Measurements from ENCODE around the gene TMEM204.
A peak's percentile ranks its signal among the peaks of the same experiment; 100 is the strongest.

TMEM204 gene

GRCh38 chr16:1551166-1551565 is 17.7 kb downstream of the TMEM204 start:
- Mint-ChIP-seq H3K9me3 (no peaks in the 10 kb centered on the region), H3K36me3 (no peaks in the 10 kb centered on the region), H3K4me1 (peaks cover 57% of the 10 kb centered on the region), H3K4me3 (no peak overlapping the region), H3K27me3 (no peaks in the 10 kb centered on the region), H3K27ac (no peak overlapping the region)

- Mint-ChIP-seq H3K4me1 (peaks cover 48% of the 10 kb centered on the region), H3K36me3 (no peaks in the 10 kb centered on the region), H3K4me3 (no peak overlapping the region), H3K27me3 (no peaks in the 10 kb centered on the region), H3K27ac (peak overlapping the region; percentile 65), H3K9me3 (no peaks in the 10 kb centered on the region)
These were observed 18.7 kb downstream of the TMEM204 start for GRCh38 chr16:1552129-1552528.

DNA sequence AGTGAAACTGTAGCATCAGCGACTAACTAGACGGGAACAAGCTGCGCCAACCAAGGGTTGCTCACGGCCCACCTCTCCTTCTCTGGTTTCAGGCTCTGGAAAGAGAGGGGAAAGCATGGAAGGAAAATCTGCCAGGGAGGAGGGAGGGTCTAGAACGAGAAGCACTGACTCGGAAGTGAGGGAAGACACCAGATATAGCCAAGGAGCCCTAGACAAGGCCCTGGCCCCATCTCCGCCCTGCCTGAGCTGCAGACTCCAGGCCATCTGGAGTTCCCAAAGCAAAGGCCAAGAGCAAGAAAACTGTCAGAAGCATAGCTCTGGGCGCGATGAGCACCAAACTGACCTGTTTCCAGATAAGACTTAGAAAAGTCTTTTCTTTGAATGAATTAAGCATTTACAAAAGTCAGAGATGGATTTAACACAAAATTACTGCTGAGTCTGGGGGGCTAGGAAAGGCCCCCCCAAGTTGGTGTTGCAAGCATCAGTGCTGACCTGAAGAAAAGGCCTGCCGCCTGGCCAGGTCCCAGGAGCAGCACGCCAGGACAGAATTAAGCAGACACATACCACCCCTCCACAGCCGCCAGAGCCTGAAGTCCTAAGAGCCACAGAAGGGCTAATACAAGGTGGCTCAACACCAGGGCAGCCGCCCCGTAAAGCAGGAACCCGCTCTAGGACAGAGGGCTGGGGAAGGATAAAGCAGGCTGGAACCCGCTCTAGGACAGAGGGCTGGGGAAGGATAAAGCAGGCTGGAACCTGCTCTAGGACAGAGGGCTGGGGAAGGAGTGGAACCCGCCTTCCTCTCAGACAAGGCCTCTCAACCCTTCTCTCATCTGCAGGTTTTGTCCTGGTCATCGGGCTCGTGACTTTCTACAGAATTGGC is 20.7 kb downstream of the TMEM204 start:
- no peaks in the 10 kb centered on the region for H3K27me3 Mint-ChIP-seq
- peaks cover 33% of the 10 kb centered on the region for H3K4me1 Mint-ChIP-seq
- peak overlapping the region; percentile 80 for H3K27ac Mint-ChIP-seq
- H3K4me3 Mint-ChIP-seq: no peak overlapping the region
- no peaks in the 10 kb centered on the region for H3K9me3 Mint-ChIP-seq
- no peaks in the 10 kb centered on the region for H3K36me3 Mint-ChIP-seq

GRCh38 chr16:1554826-1555445 is 21.5 kb downstream of the TMEM204 start:
- Mint-ChIP-seq H3K27me3 (no peaks in the 10 kb centered on the region), H3K9me3 (no peaks in the 10 kb centered on the region), H3K36me3 (no peaks in the 10 kb centered on the region), H3K27ac (no peak overlapping the region), H3K4me3 (no peak overlapping the region), H3K4me1 (peaks cover 33% of the 10 kb centered on the region)

DNA sequence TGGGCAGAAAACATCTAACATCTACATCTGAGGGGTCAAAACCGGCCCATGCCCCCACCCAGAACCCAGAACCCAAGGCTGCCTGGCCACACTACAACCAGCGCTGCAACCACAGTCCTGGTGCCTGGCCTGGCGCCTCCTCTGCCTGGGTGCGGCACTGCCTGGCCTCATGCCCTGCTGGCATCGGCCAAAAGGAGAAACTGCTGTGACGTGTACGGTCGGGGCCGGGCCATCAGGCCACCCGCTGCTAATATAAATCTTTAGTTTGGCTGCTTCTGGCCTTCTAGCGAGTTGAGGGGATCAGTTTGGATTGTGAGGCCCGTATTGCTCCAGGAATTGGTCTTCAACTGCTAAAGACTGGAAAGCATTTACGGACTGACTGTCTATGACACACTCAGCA is 22.8 kb downstream of the TMEM204 start:
- Mint-ChIP-seq H3K27ac (no peak overlapping the region), H3K4me1 (peaks cover 37% of the 10 kb centered on the region), H3K36me3 (no peaks in the 10 kb centered on the region), H3K4me3 (no peak overlapping the region), H3K9me3 (no peaks in the 10 kb centered on the region), H3K27me3 (no peaks in the 10 kb centered on the region)

- Mint-ChIP-seq H3K4me1 (peaks cover 45% of the 10 kb centered on the region), H3K36me3 (no peaks in the 10 kb centered on the region), H3K27ac (no peak overlapping the region), H3K4me3 (no peak overlapping the region), H3K27me3 (no peaks in the 10 kb centered on the region), H3K9me3 (no peaks in the 10 kb centered on the region)
These were observed 23.6 kb downstream of the TMEM204 start for GRCh38 chr16:1557074-1557473.

- no peaks in the 10 kb centered on the region for H3K9me3 Mint-ChIP-seq
- no peaks in the 10 kb centered on the region for H3K36me3 Mint-ChIP-seq
- H3K4me3 Mint-ChIP-seq: no peak overlapping the region
- H3K4me1 Mint-ChIP-seq: peaks cover 46% of the 10 kb centered on the region
- H3K27me3 Mint-ChIP-seq: no peaks in the 10 kb centered on the region
- no peak overlapping the region for H3K27ac Mint-ChIP-seq
These were observed 24.1 kb downstream of the TMEM204 start for GRCh38 chr16:1557576-1557975.

- H3K9me3 Mint-ChIP-seq: no peaks in the 10 kb centered on the region
- H3K36me3 Mint-ChIP-seq: no peaks in the 10 kb centered on the region
- H3K4me1 Mint-ChIP-seq: peaks cover 45% of the 10 kb centered on the region
- peak overlapping the region; percentile 93 for H3K27ac Mint-ChIP-seq
- peak overlapping the region; percentile 53 for H3K4me3 Mint-ChIP-seq
- H3K27me3 Mint-ChIP-seq: no peaks in the 10 kb centered on the region
These were observed 26.0 kb downstream of the TMEM204 start for GRCh38 chr16:1559446-1559975.

GRCh38 chr16:1560153-1560552 is 26.7 kb downstream of the TMEM204 start:
- H3K9me3 Mint-ChIP-seq: no peaks in the 10 kb centered on the region
- H3K27ac Mint-ChIP-seq: peak overlapping the region; percentile 93
- H3K4me1 Mint-ChIP-seq: peaks cover 45% of the 10 kb centered on the region
- no peak overlapping the region for H3K4me3 Mint-ChIP-seq
- H3K36me3 Mint-ChIP-seq: no peaks in the 10 kb centered on the region
- no peaks in the 10 kb centered on the region for H3K27me3 Mint-ChIP-seq

DNA sequence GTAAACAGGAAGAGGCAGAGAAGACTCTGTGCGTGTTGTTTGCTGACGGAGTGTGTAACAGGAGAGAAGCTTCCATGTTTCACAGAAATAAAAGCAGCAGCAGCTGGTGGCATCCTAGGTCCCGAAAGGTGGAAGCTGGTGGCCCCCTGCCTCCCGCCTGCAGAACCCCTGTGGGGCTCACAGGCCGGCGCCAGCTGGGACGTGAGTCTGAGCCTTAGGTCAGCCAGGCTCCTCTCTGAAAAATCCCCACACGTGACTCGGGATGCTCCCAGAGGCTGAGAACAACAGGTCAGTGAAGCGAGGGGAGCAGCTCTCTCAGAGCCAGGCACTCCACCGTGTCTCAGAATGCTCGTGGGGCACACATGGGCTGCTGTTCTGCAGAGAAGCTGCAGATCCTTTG is 27.4 kb downstream of the TMEM204 start:
- H3K4me3 Mint-ChIP-seq: peak overlapping the region; percentile 65
- H3K27me3 Mint-ChIP-seq: no peaks in the 10 kb centered on the region
- no peaks in the 10 kb centered on the region for H3K9me3 Mint-ChIP-seq
- no peaks in the 10 kb centered on the region for H3K36me3 Mint-ChIP-seq
- peaks cover 45% of the 10 kb centered on the region for H3K4me1 Mint-ChIP-seq
- H3K27ac Mint-ChIP-seq: peak overlapping the region; percentile 87

DNA sequence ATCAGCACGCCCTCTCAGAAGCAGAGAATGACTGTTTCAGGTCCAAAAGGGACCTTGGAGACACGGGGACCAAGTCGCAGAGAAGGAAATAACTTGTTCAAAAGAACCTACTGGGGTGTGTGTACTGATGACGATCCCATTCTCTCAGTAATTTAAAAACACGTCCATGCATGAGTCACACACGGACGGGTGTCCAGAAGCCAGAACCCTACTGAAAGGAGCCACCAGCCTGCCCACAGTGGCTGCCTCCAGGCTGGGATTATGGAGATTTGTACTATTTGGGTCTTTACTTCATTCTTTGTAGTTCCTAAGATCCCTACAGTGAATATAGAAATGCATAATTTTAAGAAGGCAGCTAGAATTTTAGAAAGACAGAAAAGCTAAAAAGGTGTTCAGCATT is 27.8 kb downstream of the TMEM204 start:
- H3K4me1 Mint-ChIP-seq: peaks cover 45% of the 10 kb centered on the region
- no peaks in the 10 kb centered on the region for H3K27me3 Mint-ChIP-seq
- H3K9me3 Mint-ChIP-seq: no peaks in the 10 kb centered on the region
- H3K27ac Mint-ChIP-seq: peak overlapping the region; percentile 79
- H3K4me3 Mint-ChIP-seq: peak overlapping the region; percentile 16
- H3K36me3 Mint-ChIP-seq: no peaks in the 10 kb centered on the region

DNA sequence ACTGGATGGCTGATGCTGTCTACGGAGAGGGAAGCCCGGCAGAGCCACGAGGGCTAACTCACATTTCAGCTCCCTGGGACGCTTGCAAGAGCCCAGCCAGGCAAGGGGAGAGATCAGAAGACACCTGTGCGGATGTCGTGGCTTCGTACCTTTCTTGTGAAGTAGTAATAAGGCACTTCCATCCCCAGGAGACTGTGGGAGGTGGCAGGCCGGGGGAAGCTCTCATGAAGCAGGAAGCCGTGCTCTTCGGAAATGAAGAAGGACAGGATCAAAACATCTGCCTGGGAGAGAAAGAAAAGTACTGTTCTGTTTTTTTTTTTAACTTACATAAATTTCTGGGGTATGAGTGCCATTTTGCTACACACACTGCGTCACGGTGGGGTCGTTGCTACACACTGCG is 28.4 kb downstream of the TMEM204 start:
- no peaks in the 10 kb centered on the region for H3K9me3 Mint-ChIP-seq
- no peaks in the 10 kb centered on the region for H3K27me3 Mint-ChIP-seq
- H3K36me3 Mint-ChIP-seq: no peaks in the 10 kb centered on the region
- H3K27ac Mint-ChIP-seq: peak overlapping the region; percentile 79
- peaks cover 45% of the 10 kb centered on the region for H3K4me1 Mint-ChIP-seq
- peak overlapping the region; percentile 16 for H3K4me3 Mint-ChIP-seq

GRCh38 chr16:1563786-1564185 is 30.3 kb downstream of the TMEM204 start:
- H3K27ac Mint-ChIP-seq: no peak overlapping the region
- H3K9me3 Mint-ChIP-seq: no peaks in the 10 kb centered on the region
- peaks cover 45% of the 10 kb centered on the region for H3K4me1 Mint-ChIP-seq
- no peaks in the 10 kb centered on the region for H3K36me3 Mint-ChIP-seq
- no peak overlapping the region for H3K4me3 Mint-ChIP-seq
- no peaks in the 10 kb centered on the region for H3K27me3 Mint-ChIP-seq

DNA sequence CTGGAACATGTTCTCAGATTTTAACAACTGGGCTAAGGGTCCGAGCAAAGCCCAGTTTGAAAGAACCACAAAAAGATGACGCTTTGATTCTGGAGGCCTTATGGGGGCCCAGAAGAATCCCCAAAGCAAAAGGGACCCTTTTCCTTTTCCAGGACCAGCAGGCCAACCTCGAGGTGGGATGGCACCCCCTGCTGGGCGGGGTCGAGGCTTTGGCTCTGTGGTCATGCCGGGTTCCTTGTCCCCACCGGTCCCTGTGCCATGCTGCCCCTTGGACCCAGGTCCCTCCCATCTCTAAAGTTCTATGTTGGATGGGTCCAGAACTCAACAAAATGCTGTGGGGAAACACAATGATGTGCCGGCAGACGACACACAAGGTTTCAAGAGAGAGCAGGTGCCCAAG is 30.9 kb downstream of the TMEM204 start:
- no peak overlapping the region for H3K4me3 Mint-ChIP-seq
- no peaks in the 10 kb centered on the region for H3K9me3 Mint-ChIP-seq
- no peaks in the 10 kb centered on the region for H3K36me3 Mint-ChIP-seq
- no peak overlapping the region for H3K27ac Mint-ChIP-seq
- no peaks in the 10 kb centered on the region for H3K27me3 Mint-ChIP-seq
- H3K4me1 Mint-ChIP-seq: peaks cover 42% of the 10 kb centered on the region

DNA sequence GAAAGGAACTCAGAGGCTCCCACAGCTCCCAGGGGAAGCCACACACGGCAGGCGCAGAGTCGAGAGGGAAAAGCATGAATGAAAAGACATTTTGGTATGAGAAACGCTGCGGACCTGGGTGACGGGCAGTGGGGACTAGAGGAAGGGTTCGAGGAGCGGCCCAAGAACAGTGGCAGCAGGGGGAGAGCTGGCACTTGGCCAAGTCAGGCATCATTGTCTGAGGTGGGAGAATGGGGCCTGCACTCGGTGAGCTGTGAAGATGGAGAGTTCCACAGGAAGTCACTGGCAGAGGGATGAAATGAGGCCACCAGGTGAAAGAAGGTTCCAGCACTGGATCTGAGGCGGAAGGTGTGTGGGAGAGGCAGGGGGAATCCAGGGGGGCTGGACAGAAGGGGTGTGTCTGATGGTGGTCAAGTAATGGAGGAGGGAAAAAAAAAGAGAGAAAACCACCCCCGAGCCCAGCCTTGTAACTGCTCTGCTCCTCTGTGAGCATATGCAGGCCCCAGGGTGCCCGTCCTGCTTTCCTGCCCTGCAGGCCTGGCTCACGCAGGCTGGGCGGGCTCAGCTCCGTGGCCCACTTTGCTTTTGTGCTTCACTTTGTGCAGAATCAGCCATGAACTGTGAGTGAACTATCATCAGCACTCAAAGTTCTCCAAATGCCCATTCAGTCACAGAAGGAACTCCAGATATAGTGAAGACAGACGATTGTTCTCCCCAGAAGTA is 31.8 kb downstream of the TMEM204 start:
- H3K36me3 Mint-ChIP-seq: no peaks in the 10 kb centered on the region
- no peak overlapping the region for H3K27ac Mint-ChIP-seq
- no peaks in the 10 kb centered on the region for H3K27me3 Mint-ChIP-seq
- no peaks in the 10 kb centered on the region for H3K9me3 Mint-ChIP-seq
- peaks cover 33% of the 10 kb centered on the region for H3K4me1 Mint-ChIP-seq
- H3K4me3 Mint-ChIP-seq: no peak overlapping the region

DNA sequence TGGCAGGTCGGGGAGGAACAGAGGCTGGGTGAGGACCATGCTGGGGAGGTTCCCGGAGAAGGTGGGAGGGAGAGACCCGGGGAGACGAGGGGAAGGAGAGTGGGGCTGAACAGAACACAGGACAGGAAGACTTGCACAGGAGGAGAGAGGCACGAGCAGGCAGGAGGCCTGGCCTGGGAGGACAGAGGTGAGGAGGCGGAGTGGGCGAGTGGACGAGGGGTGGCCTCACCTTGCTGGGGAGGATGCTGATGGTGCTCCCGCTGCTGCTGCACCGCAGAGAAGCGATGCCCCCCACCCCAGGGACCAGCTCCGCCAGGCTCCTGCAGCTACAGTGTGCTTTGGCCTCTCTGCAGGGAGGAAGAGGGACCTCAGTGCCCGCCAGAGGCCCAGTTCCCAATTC is 34.5 kb downstream of the TMEM204 start:
- Mint-ChIP-seq H3K4me1 (peaks cover 6% of the 10 kb centered on the region), H3K27ac (no peak overlapping the region), H3K36me3 (no peaks in the 10 kb centered on the region), H3K27me3 (no peaks in the 10 kb centered on the region), H3K9me3 (no peaks in the 10 kb centered on the region), H3K4me3 (no peak overlapping the region)
